ENCODE measurements around the gene HEATR1. TPM values are rescaled to one million over a fixed set of nuclear protein-coding genes. Genes with fewer than 3 reads are reported as not detected.

The HEATR1 gene
- polyA plus RNA-seq, 1 of the 3 experiments (the other 2 are of a cell fraction) = 10.6 TPM

DNA sequence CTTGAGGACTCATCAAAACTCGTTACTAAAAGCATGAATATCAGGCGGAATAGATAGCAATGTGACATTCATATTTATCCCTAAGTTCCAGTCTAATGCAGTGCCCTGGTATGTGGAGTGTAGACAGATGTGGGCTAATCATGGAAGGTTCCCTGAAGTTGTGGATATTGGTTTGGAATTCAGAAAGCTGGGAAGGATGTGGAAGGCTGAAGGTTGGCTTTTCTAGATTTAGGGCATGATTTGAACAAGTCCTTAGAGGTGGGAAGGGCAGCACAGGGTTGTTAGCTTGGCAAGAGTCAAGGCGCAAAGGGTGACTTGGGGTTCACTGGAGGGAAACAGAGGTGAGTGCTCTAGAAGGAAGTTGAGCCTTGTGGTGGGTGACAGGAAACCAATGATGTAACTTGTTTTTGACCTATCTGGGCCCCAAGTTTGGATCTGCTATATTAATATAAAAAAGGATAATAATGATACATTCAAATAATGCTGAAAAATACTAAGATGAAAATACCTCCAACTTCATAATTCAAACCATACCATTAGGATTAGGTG, 58.6 kb downstream of the HEATR1 start:
- Histone ChIP-seq H3K9ac (no peak overlapping the region), H3K4me3 (ENCODE audit: low read depth in 2 of 2, low read length in 1 of 2) (no peak overlapping the region), H3K9me2 (no peaks in the 10 kb centered on the region), H3F3A (replicated peaks; ENCODE audit: insufficient read depth) (no peaks in the 10 kb centered on the region), H4K20me1 (ENCODE audit: insufficient read depth) (no peaks in the 10 kb centered on the region), H3K36me3 (replicated peaks in 1 of 2; ENCODE audit: control insufficient read depth in 1 of 2, insufficient read depth in 2 of 2, low read length in 1 of 2) (peaks cover 69 to 92% of the 10 kb centered on the region in 2 experiments), H2AFZ (ENCODE audit: low read depth) (no peak overlapping the region), H3K9me3 (no peaks in the 10 kb centered on the region), H3K79me2 (ENCODE audit: insufficient read depth) (no peaks in the 10 kb centered on the region), H3K4me2 (no peak overlapping the region), H3K27me3 (ENCODE audit: insufficient read depth) (no peaks in the 10 kb centered on the region), H3K4me1 (ENCODE audit: control insufficient read depth in 1 of 2, insufficient read depth in 2 of 2, low read depth in 1 of 2, low read length in 1 of 2) (peaks cover 0 to 2% of the 10 kb centered on the region in 2 experiments; a peak in 1 of 4 replicates), H3K27ac (ENCODE audit: low read depth in 2 of 2, low read length in 1 of 2) (no peak overlapping the region)
- no peak for TF ChIP-seq NRF1 (IDR thresholded peaks at IDR 0.05; ENCODE audit: low read depth, low read length)
- TF ChIP-seq, protein P1, sequence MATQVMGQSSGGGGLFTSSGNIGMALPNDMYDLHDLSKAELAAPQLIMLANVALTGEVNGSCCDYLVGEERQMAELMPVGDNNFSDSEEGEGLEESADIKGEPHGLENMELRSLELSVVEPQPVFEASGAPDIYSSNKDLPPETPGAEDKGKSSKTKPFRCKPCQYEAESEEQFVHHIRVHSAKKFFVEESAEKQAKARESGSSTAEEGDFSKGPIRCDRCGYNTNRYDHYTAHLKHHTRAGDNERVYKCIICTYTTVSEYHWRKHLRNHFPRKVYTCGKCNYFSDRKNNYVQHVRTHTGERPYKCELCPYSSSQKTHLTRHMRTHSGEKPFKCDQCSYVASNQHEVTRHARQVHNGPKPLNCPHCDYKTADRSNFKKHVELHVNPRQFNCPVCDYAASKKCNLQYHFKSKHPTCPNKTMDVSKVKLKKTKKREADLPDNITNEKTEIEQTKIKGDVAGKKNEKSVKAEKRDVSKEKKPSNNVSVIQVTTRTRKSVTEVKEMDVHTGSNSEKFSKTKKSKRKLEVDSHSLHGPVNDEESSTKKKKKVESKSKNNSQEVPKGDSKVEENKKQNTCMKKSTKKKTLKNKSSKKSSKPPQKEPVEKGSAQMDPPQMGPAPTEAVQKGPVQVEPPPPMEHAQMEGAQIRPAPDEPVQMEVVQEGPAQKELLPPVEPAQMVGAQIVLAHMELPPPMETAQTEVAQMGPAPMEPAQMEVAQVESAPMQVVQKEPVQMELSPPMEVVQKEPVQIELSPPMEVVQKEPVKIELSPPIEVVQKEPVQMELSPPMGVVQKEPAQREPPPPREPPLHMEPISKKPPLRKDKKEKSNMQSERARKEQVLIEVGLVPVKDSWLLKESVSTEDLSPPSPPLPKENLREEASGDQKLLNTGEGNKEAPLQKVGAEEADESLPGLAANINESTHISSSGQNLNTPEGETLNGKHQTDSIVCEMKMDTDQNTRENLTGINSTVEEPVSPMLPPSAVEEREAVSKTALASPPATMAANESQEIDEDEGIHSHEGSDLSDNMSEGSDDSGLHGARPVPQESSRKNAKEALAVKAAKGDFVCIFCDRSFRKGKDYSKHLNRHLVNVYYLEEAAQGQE (IDR thresholded peaks at IDR 0.05; ENCODE audit: low read depth, low read length) = no peak
- no peak for TF ChIP-seq TCF12 (IDR thresholded peaks at IDR 0.05)
- TF ChIP-seq GATA2 (CRISPR knock-in tag; IDR thresholded peaks at IDR 0.05) = no peak
- TF ChIP-seq, protein P2, sequence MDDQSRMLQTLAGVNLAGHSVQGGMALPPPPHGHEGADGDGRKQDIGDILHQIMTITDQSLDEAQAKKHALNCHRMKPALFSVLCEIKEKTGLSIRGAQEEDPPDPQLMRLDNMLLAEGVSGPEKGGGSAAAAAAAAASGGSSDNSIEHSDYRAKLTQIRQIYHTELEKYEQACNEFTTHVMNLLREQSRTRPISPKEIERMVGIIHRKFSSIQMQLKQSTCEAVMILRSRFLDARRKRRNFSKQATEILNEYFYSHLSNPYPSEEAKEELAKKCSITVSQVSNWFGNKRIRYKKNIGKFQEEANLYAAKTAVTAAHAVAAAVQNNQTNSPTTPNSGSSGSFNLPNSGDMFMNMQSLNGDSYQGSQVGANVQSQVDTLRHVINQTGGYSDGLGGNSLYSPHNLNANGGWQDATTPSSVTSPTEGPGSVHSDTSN (IDR thresholded peaks at IDR 0.05) = no peak
- no peak for TF ChIP-seq TEAD4 (IDR thresholded peaks at IDR 0.05; ENCODE audit: borderline replicate concordance, insufficient read depth)
- no peak for TF ChIP-seq RAD21 (IDR thresholded peaks at IDR 0.05; ENCODE audit: low read length)
- TF ChIP-seq RXRA (IDR thresholded peaks at IDR 0.05; ENCODE audit: borderline replicate concordance, low read depth) = no peak
- TF ChIP-seq POLR2AphosphoS5 (IDR thresholded peaks at IDR 0.05; ENCODE audit: low read depth, low read length) = no peak
- TF ChIP-seq, protein P3, sequence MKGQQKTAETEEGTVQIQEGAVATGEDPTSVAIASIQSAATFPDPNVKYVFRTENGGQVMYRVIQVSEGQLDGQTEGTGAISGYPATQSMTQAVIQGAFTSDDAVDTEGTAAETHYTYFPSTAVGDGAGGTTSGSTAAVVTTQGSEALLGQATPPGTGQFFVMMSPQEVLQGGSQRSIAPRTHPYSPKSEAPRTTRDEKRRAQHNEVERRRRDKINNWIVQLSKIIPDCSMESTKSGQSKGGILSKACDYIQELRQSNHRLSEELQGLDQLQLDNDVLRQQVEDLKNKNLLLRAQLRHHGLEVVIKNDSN (IDR thresholded peaks at IDR 0.05; ENCODE audit: borderline replicate concordance, low read depth) = no peak
- TF ChIP-seq GABPA (IDR thresholded peaks at IDR 0.05; ENCODE audit: low read depth) = no peak
- no peak for TF ChIP-seq MEF2A (IDR thresholded peaks at IDR 0.05; ENCODE audit: borderline replicate concordance, low read depth)
- no peak for TF ChIP-seq MXI1 (IDR thresholded peaks at IDR 0.05; ENCODE audit: low read depth, low read length)
- no peak for TF ChIP-seq JUND (IDR thresholded peaks at IDR 0.05)
- no peak for TF ChIP-seq CHD2 (IDR thresholded peaks at IDR 0.05; ENCODE audit: low read length, partially characterized antibody)
- TF ChIP-seq, protein P4, sequence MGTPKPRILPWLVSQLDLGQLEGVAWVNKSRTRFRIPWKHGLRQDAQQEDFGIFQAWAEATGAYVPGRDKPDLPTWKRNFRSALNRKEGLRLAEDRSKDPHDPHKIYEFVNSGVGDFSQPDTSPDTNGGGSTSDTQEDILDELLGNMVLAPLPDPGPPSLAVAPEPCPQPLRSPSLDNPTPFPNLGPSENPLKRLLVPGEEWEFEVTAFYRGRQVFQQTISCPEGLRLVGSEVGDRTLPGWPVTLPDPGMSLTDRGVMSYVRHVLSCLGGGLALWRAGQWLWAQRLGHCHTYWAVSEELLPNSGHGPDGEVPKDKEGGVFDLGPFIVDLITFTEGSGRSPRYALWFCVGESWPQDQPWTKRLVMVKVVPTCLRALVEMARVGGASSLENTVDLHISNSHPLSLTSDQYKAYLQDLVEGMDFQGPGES (IDR thresholded peaks at IDR 0.05; ENCODE audit: low read depth, low read length) = no peak
- ChIA-PET POLR2A (no interaction called here), CTCF (interaction anchor here (1.9 kb wide), 1 partner anchor 14 kb away, joined by 4 read pairs; no protein-coding TSS in a partner anchor)
- WGBS (ENCODE audit: low lambda C conversion rate) = 86% methylated on average over 3 of the region's 3 CpGs
- no peak for DNase-seq
